Measurements from ENCODE around the gene VWF.

DNA sequence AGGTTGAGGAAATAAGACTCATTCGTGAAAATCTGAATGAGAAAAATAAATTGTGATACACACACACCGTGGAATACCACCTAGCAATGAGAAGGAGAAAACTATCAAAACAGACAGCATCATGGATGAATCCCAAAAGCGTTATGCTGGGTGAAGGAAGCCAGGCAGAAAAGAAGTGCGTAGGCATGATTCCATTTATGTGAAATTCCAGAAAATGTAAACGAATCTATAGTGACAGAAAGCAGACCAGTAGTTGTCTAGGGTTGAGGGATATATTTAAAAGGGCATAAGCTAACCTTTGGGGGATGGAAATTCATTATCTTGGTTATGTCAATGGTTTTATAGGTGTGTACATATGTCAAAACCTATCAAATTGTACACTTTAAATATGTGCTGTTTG is 136.9 kb downstream of the VWF start:
- TF ChIP-seq, protein P1, sequence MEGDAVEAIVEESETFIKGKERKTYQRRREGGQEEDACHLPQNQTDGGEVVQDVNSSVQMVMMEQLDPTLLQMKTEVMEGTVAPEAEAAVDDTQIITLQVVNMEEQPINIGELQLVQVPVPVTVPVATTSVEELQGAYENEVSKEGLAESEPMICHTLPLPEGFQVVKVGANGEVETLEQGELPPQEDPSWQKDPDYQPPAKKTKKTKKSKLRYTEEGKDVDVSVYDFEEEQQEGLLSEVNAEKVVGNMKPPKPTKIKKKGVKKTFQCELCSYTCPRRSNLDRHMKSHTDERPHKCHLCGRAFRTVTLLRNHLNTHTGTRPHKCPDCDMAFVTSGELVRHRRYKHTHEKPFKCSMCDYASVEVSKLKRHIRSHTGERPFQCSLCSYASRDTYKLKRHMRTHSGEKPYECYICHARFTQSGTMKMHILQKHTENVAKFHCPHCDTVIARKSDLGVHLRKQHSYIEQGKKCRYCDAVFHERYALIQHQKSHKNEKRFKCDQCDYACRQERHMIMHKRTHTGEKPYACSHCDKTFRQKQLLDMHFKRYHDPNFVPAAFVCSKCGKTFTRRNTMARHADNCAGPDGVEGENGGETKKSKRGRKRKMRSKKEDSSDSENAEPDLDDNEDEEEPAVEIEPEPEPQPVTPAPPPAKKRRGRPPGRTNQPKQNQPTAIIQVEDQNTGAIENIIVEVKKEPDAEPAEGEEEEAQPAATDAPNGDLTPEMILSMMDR (IDR thresholded peaks at IDR 0.05; ENCODE audit: low read depth, low read length): no peak
- no peak for TF ChIP-seq MAX (IDR thresholded peaks at IDR 0.05; ENCODE audit: low read depth, low read length)

Measured in NB4 (cell line).